Measurements from ENCODE around the gene GOLT1B.

GOLT1B gene

DNA sequence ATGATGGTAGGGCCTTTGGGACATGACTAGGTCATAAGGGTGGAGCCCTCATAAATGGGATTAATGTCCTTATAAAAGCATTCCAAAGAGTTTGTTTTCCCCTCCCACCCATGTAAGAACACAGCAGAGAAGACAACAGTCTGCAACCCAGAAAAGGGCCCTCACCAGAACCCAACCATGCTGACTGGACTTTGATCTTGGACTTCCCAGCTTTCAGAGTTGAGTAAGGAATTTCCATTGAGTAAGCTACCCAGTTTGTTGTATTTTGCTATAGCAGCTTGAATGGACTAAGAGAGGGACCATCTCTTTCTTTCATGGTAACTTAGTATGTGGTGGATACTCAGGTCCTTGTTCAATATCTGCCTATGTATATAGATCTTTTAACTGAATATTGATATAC, 21.6 kb downstream of the GOLT1B start:
- no peak for DNase-seq (ENCODE audit: low read depth)

DNA sequence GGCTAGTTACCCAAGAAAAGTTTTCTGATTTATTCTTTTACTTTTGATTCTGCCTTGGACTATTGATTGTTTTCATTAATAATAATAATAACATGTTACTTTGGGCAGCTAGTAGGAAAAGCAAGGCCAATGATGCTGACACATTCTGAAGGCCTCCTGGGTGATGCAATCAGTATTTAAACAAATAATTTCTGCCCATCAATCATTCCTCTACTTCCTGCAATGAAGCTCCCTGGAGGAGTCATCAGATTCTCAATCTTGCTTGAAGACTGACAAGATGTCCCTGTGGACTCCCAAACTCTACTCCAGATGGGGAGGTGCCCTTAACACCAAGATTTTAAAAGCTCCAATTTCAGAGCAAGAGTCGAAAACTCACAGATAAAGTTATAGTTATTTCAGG, 24.5 kb downstream of the GOLT1B start, which contains the start of gene SPX:
Gene SPX (plus strand): TSS at position 244 of the 400 bp plus-strand sequence. CDS start 177 bp downstream, outside the sequence.
- DNase-seq (ENCODE audit: low read depth), result no peak

DNA sequence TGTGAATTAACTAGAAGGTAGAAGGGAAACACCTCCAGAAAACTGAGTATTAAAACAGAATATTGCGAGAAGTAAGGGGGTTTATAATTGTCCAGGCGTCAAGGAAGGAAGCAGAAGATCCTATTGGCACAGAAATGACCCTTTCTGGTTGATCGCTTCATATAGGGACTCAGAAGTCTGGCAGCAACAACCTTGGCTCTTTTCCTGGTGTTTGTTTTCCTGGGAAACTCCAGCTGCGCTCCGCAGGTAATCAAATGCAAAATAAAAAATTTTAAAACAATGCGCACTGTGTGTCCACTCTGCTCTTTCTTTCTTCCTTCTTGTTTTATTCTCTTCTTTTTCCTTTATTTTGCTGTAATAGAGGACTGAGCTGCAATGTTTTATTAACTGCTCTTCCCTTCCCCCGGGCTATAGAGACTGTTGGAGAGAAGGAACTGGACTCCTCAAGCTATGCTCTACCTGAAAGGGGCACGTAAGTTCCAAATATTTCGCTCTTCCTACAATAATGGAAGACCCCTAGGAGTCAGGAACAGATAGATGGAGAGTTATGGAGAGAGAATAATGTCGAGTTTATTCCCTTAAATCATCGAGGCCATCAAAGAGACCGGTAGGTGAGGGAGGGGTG, 25.2 kb downstream of the GOLT1B start:
- no peak for DNase-seq (ENCODE audit: low read depth)

DNA sequence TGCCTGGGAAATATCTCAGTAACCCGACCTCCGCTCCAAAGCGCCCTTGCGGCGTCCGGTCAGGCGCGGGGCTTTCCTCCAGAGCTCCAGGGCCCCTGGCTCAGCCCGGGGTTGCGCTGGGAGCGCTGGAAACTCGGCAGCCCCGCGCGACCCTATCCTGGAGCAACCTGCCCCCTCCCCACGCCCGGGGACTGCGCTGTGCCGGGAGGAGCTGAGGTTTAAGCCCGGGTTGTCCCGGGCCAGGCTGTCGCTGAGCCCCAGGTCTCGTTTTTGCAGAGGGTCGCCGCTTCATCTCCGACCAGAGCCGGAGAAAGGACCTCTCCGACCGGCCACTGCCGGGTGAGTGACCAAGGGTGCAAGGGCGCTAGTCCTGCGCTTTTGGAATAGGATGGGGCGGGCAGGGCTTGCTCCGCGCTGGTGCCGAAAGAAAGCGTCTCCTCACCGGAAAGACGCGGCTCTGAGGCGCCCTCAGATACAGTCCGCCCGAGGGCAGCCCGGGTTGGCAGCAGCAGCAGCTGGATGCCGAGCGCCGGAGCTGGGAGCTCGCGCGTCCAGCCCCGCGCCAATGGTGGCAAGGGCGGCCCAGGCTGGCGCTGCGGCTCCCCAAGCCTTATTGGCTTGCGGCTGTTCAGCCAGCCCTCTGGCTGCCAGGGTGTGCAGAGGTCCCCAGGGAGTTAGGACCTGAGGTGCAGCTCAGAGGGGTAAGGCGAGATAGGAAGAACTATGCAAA, 26.0 kb downstream of the GOLT1B start:
- peak; percentile 39 for DNase-seq (ENCODE audit: low read depth)

DNA sequence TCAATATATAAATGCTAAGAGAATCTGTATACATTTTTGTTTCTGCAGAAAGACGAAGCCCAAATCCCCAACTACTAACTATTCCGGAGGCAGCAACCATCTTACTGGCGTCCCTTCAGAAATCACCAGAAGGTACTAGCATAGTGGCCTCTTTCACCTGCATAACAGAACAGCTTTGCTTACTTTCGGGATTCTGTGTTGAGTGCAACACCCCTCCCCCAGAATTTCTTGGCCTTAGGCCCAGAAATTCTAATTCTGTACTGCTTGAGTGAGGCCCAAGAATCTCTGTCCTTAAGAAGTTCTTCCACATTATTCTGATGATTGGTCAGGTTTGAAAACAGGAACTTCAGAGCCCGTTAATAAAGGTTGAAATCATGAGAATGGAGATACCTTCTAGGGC, 27.4 kb downstream of the GOLT1B start:
- no peak for DNase-seq (ENCODE audit: low read depth)

DNA sequence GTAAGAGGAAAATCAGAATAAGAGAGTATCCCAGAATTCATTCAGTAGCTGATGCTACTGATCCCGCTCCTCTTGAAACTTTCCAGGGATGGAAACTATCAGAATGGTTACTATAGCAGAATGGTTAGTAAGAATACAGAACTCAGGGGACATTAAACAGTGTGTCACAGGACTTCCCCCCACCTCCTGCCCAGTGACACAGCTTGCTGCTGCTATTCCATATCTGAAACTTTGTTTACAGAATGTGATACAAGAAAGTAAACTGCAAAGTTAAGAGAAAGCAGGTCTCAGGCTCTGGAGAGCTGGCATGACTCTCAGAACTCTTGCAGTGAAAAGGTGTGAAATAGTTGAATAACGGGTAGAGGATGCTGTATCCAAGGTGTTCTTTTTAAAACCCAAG, 27.9 kb downstream of the GOLT1B start:
- DNase-seq (ENCODE audit: low read depth), result no peak

DNA sequence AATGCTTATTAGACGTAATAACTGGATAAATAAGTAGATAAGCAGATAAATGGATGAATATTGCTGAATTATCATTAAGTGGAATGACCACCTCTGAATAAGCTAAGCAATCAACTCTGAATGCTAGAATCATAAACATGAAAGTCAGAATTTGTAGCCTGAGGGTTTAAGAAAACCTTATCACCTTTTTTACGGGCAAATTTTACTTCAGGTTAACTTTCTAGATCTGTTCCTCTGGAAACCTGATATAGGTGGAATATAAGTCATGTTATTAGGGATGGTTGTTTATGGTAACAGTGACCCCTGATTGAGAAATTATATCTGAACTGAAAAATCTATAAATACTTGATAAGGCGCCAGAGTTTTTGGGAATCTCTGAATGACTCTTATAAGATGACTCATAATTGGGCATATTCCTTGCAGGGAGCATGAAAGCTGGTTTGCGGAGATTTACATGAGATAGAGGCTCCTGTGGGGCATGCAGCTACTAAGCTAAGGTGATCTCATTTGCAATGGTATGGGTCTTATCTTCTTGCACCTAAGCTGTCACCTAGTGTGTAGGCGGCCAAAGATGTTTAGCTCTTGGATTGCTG, 36.6 kb downstream of the GOLT1B start:
- DNase-seq (ENCODE audit: low read depth), result no peak

DNA sequence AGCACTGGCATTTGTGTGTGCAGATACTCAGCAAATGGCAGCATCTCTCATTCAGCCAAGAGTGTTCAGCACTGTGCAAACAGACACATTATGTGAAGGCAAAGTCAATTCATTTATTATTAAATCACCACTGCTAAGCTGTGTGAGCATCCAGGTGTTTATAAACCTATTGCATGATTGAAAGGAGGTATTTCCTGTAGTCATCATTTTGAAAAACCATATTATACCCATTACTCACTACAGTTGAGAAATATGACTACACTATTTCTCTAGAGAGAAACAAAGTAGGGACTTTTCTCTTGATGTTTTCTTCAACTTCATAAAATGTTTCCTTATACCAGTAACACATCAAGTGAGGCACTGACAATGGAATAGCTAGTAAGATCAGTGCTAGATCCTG, 38.2 kb downstream of the GOLT1B start:
- no peak for DNase-seq (ENCODE audit: low read depth)

DNA sequence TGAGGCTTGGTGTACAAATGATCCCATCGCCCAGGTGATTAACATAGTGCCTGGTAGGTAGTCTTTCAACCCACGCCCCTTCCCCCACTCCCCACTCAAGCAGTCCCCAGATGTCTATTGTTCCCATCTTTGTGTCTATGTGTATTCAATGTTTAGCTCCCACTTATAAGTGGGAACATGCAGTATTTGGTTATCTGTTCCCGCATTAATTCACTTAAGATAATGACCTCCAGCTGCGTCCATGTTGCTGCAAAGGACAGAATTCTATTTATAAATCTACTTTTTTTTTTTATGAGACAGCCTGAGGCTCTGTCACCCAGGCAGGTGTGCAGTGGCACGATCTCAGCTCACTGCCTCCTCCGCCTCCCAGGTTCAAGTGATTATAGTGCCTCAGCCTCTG, 40.2 kb downstream of the GOLT1B start:
- no peak for DNase-seq (ENCODE audit: low read depth)

DNA sequence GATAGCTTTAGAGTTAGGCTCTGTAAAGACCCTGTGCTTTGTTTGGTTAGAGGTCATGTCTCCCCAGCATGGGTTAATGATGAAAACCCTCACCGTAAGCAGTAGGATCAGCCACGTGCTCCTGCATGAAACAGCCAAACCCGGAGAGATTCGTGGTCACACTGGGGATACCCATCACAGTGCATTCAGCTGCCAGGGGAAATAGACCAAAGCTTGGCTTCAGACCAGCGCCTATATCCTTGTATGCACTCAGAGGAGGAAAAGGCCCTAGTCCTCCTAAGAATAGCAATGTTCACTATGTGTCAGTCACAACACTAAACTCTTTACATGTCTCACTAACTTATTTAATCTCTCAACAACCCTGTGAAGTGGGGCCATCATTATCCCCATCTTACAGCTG, 40.8 kb downstream of the GOLT1B start:
- no peak for DNase-seq (ENCODE audit: low read depth)

DNA sequence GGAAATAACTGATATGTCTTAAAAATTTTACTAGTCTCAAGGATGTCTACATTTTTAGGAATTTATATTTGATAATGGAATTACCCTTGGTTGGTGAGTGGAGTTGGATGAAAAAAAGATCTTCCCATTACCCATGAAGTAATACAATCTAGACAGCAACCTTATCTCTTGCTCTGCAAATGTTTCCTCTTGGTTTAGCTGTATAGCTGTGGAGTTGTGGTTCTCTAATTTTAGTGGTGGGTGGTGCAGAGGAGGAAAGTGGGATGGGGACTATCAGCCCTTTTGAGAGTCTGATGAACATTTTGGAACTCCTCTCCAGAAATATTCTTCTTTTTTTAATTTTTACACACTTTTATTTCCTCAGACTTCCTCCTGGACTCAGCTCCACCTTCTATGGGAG, 41.6 kb downstream of the GOLT1B start:
- no peak for DNase-seq (ENCODE audit: low read depth)

DNA sequence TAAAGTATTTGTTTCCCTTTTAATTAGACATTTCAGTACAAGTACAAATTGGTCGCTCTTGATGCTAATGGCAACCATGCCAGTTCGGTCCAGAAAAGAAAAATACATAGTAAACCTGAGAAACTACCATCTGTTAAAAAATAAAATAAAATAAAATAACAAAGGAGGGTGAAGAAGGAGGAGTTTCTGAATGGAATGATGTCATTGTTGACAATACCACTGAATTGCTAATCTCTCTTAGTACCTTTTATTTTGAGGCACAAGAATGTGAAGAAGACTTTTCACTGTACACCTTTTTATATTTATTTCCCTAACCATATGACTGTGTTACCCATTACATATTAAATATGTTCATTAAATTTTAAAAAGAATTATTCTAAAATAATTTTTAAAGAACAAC, 44.0 kb downstream of the GOLT1B start:
- DNase-seq (ENCODE audit: low read depth), result no peak

DNA sequence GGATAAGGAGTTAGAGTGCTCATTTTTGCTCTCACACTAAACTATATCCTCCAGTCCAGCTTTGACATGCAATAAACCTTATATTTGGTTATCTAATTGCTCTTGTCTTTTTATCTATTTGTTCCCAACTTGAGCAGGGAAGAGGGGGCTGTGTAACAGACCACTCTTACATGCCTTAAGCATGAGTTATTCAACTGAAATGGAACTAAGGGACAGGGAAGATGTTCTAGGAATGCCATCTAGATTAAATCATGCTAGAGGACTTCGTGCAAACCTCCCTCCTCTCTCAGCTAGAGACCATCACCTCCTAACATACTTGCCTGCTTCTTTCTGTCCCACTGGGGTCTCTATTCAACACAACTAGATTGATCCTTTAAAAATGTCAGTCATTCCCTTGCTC, 45.1 kb downstream of the GOLT1B start:
- DNase-seq (ENCODE audit: low read depth), result no peak

DNA sequence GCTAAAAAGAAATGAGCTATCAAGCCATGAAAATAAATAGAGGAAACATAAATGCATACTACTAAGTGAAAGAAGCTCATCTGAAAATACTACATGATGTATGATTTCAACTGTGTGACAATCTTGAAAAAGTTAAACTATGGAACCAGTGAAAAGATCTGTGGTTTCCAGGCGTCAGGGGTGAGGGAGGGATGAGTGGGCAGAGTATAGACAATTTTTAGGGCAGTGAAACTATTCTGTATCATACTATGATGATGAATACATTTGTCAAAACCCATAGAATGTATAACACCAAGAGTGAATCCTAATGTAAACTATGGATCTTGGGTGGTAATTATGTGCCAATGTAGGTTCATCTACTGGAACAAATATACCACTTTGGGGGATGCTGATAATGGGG, 45.8 kb downstream of the GOLT1B start:
- no peak for DNase-seq (ENCODE audit: low read depth)

DNA sequence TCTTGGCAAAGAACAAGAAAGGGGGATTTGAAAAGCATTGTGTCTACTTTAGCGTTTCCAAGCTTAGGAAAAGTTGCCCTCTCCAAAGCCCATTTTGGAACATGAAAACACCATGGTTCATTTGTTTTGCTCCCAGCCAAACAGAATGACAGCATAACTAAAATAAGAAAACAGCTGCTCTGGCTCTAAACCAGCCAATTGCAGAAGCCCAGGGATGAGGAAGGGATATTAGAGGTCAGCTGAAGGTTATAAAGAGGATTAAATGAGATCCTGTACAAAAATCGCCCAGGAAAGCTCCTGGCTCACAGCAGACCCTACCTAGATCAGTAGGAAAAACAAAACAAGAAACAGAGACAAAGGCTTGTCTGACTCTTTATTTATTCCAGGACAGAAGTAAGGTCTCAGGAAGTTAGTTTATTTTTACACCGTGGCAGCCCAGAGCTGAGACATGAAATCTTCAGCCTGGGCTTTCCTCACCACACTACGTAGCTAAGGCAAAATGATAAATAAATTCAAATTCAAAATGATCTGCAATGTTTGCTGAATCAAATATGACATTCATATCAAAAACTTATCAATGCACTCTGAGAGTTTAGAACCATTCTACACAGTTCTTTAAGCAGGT, 50.4 kb downstream of the GOLT1B start:
- DNase-seq (ENCODE audit: low read depth), result no peak

DNA sequence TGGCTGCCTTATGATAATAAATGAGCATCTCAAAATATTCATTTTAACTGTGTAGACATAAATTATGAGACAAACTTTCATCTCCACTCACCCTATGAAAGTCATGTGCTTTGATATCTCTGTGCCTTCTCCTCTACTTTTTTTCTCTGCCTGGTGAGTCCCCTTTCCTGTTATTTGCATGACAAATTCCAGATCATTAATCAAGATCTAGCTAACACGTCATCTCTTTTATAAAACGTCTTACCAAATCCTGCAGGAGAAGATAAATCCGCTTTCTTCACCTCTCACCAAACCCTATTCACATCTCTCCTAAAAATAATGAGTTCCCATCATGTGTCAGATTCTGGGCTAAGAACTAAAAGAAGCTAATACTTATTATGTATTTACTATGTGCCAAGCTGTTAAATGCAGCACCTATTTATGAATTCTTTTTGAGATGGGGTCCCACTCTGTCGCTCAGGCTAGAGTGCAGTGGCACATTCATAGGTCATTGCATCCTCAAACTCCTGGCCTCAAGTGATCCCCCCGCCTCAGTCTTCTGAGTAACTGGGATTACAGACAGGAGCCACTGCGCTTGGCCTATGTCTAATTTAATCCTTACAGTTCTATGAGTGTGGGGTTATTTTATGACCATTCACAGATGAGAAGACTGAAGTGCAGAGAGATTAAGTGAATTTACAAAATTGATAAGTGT, 51.2 kb downstream of the GOLT1B start:
- no peak for DNase-seq (ENCODE audit: low read depth)

DNA sequence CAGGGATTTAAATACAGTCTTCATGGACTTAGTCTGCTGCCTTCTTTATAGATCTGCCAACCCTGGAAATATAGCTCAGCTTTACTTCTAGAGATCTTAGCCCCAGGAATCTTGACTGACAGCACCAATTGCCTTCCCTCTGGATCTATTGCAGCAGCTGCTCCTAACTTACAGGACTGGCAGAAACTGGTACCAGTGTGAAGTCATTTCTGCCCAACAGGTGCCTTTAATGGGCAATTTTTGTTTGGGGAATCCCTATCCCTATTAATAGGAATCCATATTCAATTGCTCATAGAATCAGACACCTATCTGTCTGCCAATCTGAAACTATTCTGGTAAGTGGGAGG, 51.7 kb downstream of the GOLT1B start:
- no peak for DNase-seq (ENCODE audit: low read depth)

DNA sequence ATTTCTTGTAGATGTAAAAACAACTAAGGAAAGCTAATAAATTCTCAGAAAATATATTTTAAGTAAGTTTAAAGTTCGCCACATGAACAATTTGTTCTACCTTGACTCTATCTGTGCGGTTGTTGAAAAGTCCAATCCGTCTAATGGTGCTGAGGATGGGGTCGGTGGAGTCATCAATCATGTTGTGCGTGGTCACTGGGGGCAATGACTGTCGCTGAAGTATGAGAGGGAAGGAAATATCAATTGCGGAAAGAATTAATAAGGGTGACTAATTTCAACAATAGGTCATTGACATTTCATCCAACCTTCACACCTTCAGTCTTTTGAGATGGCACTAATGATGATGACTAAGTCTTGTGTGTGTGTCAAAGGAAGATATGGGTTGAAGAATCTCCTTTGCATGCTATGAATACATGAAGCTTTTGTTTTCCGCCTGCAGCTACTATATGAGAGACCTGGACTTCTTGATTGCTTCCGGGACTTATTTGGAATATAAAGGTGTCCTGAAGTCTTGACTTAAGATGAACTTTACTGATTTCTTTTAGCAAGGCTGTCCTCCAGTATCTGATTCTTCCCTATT, 56.6 kb downstream of the GOLT1B start:
- DNase-seq (ENCODE audit: low read depth), result no peak

DNA sequence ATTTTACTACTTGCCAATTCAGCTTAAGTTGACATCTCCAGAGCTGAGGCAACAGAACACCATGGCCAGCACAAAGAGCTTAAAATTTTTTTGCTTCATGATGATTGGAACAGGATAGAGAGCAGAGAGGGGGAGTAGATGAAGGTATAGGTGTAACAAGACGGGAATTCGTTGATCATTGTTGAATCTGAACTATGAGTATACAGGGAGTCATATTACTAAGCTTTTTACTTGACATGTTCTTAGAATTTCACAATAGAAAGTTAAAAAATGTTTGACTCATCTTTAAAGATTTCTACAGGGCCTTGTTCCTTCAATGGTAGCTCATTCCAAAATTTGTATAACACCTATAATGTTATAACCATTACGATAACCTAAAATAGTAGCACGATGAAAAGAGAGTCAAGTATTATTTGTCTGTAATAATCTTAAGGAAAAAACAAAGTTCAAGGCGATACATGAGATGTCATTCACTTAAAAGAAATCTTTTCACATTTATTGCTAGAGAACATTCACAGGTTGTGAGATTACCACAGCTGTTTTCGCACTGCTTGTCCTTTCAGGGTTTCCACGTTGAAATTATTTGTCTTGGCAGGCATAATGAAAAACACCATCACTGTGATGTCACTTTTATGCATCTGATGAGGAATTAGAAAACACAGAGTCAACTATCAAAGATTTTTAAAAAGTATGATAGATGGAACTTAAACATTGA, 58.4 kb downstream of the GOLT1B start:
- DNase-seq (ENCODE audit: low read depth), result peak; percentile 34

DNA sequence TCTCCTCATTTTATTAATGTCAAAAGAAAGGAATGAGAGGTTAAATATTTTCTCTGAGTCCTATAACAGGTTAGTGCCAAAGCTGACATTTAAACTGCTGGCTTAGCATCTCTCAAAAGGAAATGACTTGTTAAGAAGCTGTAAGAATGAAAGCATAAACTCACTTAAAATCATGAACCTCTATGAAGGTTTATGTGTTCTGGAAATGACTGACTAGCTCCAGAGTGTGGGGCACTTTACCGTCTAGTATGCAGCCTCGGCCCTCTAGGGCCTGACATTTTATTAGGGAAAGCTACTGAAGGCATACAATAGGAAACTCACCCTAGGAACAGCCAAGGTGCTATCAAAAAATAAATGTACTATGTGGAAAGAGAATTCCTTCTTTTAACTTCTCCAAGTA, 59.6 kb downstream of the GOLT1B start:
- DNase-seq (ENCODE audit: low read depth), result no peak

DNA sequence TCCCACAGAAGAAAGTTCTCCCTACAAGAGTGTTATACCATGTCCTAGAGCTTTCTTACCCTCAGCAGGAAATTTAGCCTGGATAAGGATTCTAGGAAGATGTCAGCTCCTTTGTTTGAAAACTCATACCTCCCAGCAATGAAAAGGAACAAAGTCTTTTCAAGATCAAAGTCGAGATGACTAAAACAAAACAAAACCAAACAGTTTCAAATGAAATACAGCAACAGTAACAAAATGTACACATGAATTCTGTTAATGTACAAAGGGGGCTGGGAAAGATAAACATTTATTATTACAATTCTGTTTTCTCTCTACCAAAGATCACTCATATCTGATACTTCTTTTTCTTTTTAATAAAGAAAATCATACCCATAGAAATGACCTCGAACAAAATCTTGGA, 61.3 kb downstream of the GOLT1B start:
- DNase-seq (ENCODE audit: low read depth), result no peak
